ENCODE data around the gene LIX1L.

GRCh38 chr1:145953861-145954260 is 4.0 kb downstream of the LIX1L start:
- TF ChIP-seq, protein P1, sequence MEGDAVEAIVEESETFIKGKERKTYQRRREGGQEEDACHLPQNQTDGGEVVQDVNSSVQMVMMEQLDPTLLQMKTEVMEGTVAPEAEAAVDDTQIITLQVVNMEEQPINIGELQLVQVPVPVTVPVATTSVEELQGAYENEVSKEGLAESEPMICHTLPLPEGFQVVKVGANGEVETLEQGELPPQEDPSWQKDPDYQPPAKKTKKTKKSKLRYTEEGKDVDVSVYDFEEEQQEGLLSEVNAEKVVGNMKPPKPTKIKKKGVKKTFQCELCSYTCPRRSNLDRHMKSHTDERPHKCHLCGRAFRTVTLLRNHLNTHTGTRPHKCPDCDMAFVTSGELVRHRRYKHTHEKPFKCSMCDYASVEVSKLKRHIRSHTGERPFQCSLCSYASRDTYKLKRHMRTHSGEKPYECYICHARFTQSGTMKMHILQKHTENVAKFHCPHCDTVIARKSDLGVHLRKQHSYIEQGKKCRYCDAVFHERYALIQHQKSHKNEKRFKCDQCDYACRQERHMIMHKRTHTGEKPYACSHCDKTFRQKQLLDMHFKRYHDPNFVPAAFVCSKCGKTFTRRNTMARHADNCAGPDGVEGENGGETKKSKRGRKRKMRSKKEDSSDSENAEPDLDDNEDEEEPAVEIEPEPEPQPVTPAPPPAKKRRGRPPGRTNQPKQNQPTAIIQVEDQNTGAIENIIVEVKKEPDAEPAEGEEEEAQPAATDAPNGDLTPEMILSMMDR (IDR thresholded peaks at IDR 0.05): no peak
- TF ChIP-seq POLR2AphosphoS5 (IDR thresholded peaks at IDR 0.05): no peak
- no peak for TF ChIP-seq POLR2A (IDR thresholded peaks at IDR 0.05)
- TF ChIP-seq EP300 (IDR thresholded peaks at IDR 0.05): no peak
